KMS-11 (cell line): ENCODE measurements around the gene COL16A1.

ENCODE experiments used
- H2AFZ ChIP-seq: fragments of 200-600 bp; sonication (generic); 2 replicates; pipeline ENCODE4 v1.6.1; 2016; ENCODE audit warnings: antibody characterized with exemption, mixed run types, low read depth
- H3K27ac ChIP-seq: fragments of 200-600 bp; sonication (generic); 2 replicates; pipeline ENCODE4 v1.6.1; 2016; ENCODE audit warnings: mild to moderate bottlenecking, mixed run types
- H3K27me3 ChIP-seq: fragments of 200-600 bp; sonication (generic); 2 replicates; pipeline ENCODE4 v1.6.1; 2017; ENCODE audit warnings: mild to moderate bottlenecking, low read depth, mixed run types, moderate library complexity; ENCODE audit not compliant: insufficient read depth
- H3K36me3 ChIP-seq: fragments of 200-600 bp; sonication (generic); 2 replicates; pipeline ENCODE4 v1.6.1; 2017; ENCODE audit warnings: mild to moderate bottlenecking, mixed run types; ENCODE audit not compliant: insufficient read depth
- H3K4me1 ChIP-seq: fragments of 200-600 bp; sonication (generic); 2 replicates; pipeline ENCODE4 v1.6.1; 2016; ENCODE audit warnings: mild to moderate bottlenecking, low read depth, mixed run types; ENCODE audit not compliant: poor library complexity, severe bottlenecking
- H3K4me2 ChIP-seq: fragments of 200-600 bp; sonication (generic); 2 replicates; pipeline ENCODE4 v1.7.0; 2016; ENCODE audit warnings: mild to moderate bottlenecking, mixed run types
- H3K4me3 ChIP-seq: fragments of 200-600 bp; sonication (generic); IDR thresholded peaks from 2 replicates; pipeline ENCODE4 v1.6.1; 2017; ENCODE audit warnings: low read depth, low read length, mixed read lengths; ENCODE audit not compliant: insufficient read depth
- H3K79me2 ChIP-seq: fragments of 200-600 bp; sonication (generic); 2 replicates; pipeline ENCODE4 v1.6.1; 2016; ENCODE audit warnings: low read depth, mixed run types; ENCODE audit not compliant: insufficient read depth
- H3K9ac ChIP-seq: fragments of 200-600 bp; sonication (generic); 2 replicates; pipeline ENCODE4 v1.6.1; 2016; ENCODE audit warnings: mild to moderate bottlenecking, mixed run types
- H4K20me1 ChIP-seq: fragments of 200-600 bp; sonication (generic); 2 replicates; pipeline ENCODE4 v1.6.1; 2016; ENCODE audit warnings: mild to moderate bottlenecking, mixed run types; ENCODE audit not compliant: insufficient read depth
- CTCF ChIP-seq: fragments of 200-600 bp; sonication (generic); conservative IDR thresholded peaks from 2 replicates; pipeline ENCODE4 v1.6.1; 2017; ENCODE audit warnings: low read depth, mild to moderate bottlenecking, antibody characterized with exemption, low read length, moderate library complexity, mixed read lengths

COL16A1 gene

GRCh38 chr1:31658721-31659120 is 45.1 kb downstream of the COL16A1 start:
- Histone ChIP-seq H3K4me3 (no peak overlapping the region), H3K9ac (no peak overlapping the region), H3K4me1 (no peaks in the 10 kb centered on the region), H3K79me2 (no peaks in the 10 kb centered on the region), H3K4me2 (no peak overlapping the region), H2AFZ (no peak overlapping the region), H3K27me3 (peaks cover 7% of the 10 kb centered on the region; the same call in 1 of the 2 replicates), H3K27ac (no peak overlapping the region), H4K20me1 (no peaks in the 10 kb centered on the region), H3K36me3 (no peaks in the 10 kb centered on the region)
- TF ChIP-seq CTCF: no peak

- H3K79me2 ChIP-seq: no peaks in the 10 kb centered on the region
- no peaks in the 10 kb centered on the region for H4K20me1 ChIP-seq
- no peak overlapping the region for H3K27ac ChIP-seq
- H3K4me1 ChIP-seq: no peaks in the 10 kb centered on the region
- H3K36me3 ChIP-seq: no peaks in the 10 kb centered on the region
- H3K27me3 ChIP-seq: peaks cover 7% of the 10 kb centered on the region; the same call in 1 of the 2 replicates
- no peak overlapping the region for H3K4me2 ChIP-seq
- H2AFZ ChIP-seq: no peak overlapping the region
- H3K9ac ChIP-seq: no peak overlapping the region
- H3K4me3 ChIP-seq: no peak overlapping the region
- no peak for TF ChIP-seq CTCF
Observed at GRCh38 chr1:31657972-31658510, 45.8 kb downstream of the COL16A1 start.

GRCh38 chr1:31657020-31657804 is 46.6 kb downstream of the COL16A1 start:
- H3K79me2 ChIP-seq: no peaks in the 10 kb centered on the region
- H3K9ac ChIP-seq: no peak overlapping the region
- H3K4me1 ChIP-seq: no peaks in the 10 kb centered on the region
- H3K27ac ChIP-seq: no peak overlapping the region
- H2AFZ ChIP-seq: no peak overlapping the region
- H3K4me3 ChIP-seq: no peak overlapping the region
- TF ChIP-seq CTCF: no peak
- H3K36me3 ChIP-seq: no peaks in the 10 kb centered on the region
- peaks cover 4% of the 10 kb centered on the region; the same call in 1 of the 2 replicates for H3K27me3 ChIP-seq
- no peak overlapping the region for H3K4me2 ChIP-seq
- no peaks in the 10 kb centered on the region for H4K20me1 ChIP-seq

GRCh38 chr1:31655756-31656155 is 48.1 kb downstream of the COL16A1 start:
- Histone ChIP-seq H3K36me3 (no peaks in the 10 kb centered on the region), H3K27ac (no peak overlapping the region), H3K4me1 (no peaks in the 10 kb centered on the region), H3K4me2 (no peak overlapping the region), H3K4me3 (no peak overlapping the region), H4K20me1 (no peaks in the 10 kb centered on the region), H3K9ac (no peak overlapping the region), H3K79me2 (no peaks in the 10 kb centered on the region), H3K27me3 (peaks cover 4% of the 10 kb centered on the region; the same call in 1 of the 2 replicates), H2AFZ (no peak overlapping the region)
- TF ChIP-seq CTCF: no peak
